ENCODE data around the gene COL2A1. TPM values are rescaled to one million over a fixed set of nuclear protein-coding genes. Genes with fewer than 3 reads are reported as not detected.

The COL2A1 gene
- total RNA-seq, 1 experiment from 2014 or later = 0.50 TPM

- Mint-ChIP-seq H3K36me3 (ENCODE audit: insufficient read depth, unreplicated experiment) (no peaks in the 10 kb centered on the region), H3K9me3 (ENCODE audit: low read depth, unreplicated experiment) (no peaks in the 10 kb centered on the region), H3K4me1 (ENCODE audit: low read depth, unreplicated experiment) (no peaks in the 10 kb centered on the region), H3K27me3 (ENCODE audit: unreplicated experiment) (peaks cover 21% of the 10 kb centered on the region), H3K4me3 (ENCODE audit: low read depth, unreplicated experiment) (no peak overlapping the region), H3K27ac (ENCODE audit: unreplicated experiment) (no peak overlapping the region)
- BruUV-seq (replicated peaks) = no TSS peak
- CTCF ChIA-PET = no interaction called here
- DNase-seq = no peak
- no peak for TF ChIP-seq CTCF (IDR thresholded peaks at IDR 0.05; ENCODE audit: unreplicated experiment)
- intact Hi-C loops (cut with micrococcal nuclease; ENCODE audit: unreplicated experiment) = no loop called here
These were observed 33.8 kb upstream of the COL2A1 start for GRCh38 chr12:48038085-48038484.

DNA sequence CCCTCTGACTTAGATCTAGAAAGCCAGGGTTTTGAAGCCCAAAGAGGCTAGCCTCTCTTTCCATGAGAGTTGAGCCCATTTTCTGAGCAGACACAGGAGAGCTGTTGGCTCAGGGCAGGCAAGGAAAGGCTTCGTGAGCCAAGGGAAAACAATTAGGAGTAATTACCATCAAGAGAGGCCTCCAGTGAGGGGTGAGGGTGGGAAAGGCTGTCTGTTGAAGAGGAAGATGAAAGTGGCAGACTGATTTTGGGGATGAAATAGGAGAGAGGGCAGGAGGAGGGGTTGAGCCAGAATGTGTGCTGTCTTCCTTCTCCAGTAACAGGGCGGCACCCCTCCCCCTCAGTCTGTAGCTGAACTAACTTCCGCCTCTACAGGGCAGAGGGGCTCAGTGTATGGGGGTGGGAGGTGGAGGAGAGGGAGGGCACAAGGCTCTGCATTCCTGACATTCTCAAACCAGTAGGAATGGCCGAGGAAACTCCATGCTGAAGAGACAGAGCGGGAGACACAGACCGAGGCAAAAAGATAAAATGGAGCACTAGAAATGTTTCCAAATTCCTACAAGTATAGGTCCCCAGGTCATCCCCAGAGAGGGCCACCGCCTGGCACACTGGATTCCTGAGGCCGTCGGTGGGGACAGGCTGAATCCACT, 33.1 kb upstream of the COL2A1 start:
- Mint-ChIP-seq H3K27me3 (ENCODE audit: unreplicated experiment) (peaks cover 28% of the 10 kb centered on the region), H3K4me1 (ENCODE audit: low read depth, unreplicated experiment) (no peaks in the 10 kb centered on the region), H3K36me3 (ENCODE audit: insufficient read depth, unreplicated experiment) (no peaks in the 10 kb centered on the region), H3K27ac (ENCODE audit: unreplicated experiment) (no peak overlapping the region), H3K9me3 (ENCODE audit: low read depth, unreplicated experiment) (no peaks in the 10 kb centered on the region), H3K4me3 (ENCODE audit: low read depth, unreplicated experiment) (no peak overlapping the region)
- BruUV-seq (replicated peaks) = no TSS peak
- DNase-seq = no peak
- CTCF ChIA-PET = no interaction called here
- intact Hi-C loops (cut with micrococcal nuclease; ENCODE audit: unreplicated experiment) = no loop called here
- TF ChIP-seq CTCF (IDR thresholded peaks at IDR 0.05; ENCODE audit: unreplicated experiment) = no peak

GRCh38 chr12:48036818-48037217, 32.5 kb upstream of the COL2A1 start:
- Mint-ChIP-seq H3K27me3 (ENCODE audit: unreplicated experiment) (peaks cover 33% of the 10 kb centered on the region), H3K9me3 (ENCODE audit: low read depth, unreplicated experiment) (no peaks in the 10 kb centered on the region), H3K27ac (ENCODE audit: unreplicated experiment) (no peak overlapping the region), H3K4me3 (ENCODE audit: low read depth, unreplicated experiment) (no peak overlapping the region), H3K4me1 (ENCODE audit: low read depth, unreplicated experiment) (no peaks in the 10 kb centered on the region), H3K36me3 (ENCODE audit: insufficient read depth, unreplicated experiment) (no peaks in the 10 kb centered on the region)
- intact Hi-C loops (cut with micrococcal nuclease; ENCODE audit: unreplicated experiment) = no loop called here
- no peak for TF ChIP-seq CTCF (IDR thresholded peaks at IDR 0.05; ENCODE audit: unreplicated experiment)
- no TSS peak for BruUV-seq (replicated peaks)
- no peak for DNase-seq
- CTCF ChIA-PET = no interaction called here

- Mint-ChIP-seq H3K4me1 (ENCODE audit: low read depth, unreplicated experiment) (no peaks in the 10 kb centered on the region), H3K4me3 (ENCODE audit: low read depth, unreplicated experiment) (no peak overlapping the region), H3K36me3 (ENCODE audit: insufficient read depth, unreplicated experiment) (no peaks in the 10 kb centered on the region), H3K9me3 (ENCODE audit: low read depth, unreplicated experiment) (no peaks in the 10 kb centered on the region), H3K27ac (ENCODE audit: unreplicated experiment) (no peak overlapping the region), H3K27me3 (ENCODE audit: unreplicated experiment) (peaks cover 38% of the 10 kb centered on the region)
- TF ChIP-seq CTCF (IDR thresholded peaks at IDR 0.05; ENCODE audit: unreplicated experiment) = no peak
- CTCF ChIA-PET = interaction anchor here (0.8 to 1.2 kb wide), 2 partner anchors 17 to 24 kb away, joined by 3 to 4 read pairs; no protein-coding TSS in a partner anchor
- no TSS peak for BruUV-seq (replicated peaks)
- intact Hi-C loops (cut with micrococcal nuclease; ENCODE audit: unreplicated experiment) = no loop called here
- no peak for DNase-seq
These were observed 30.8 kb upstream of the COL2A1 start for GRCh38 chr12:48034835-48035805.

All from Calu3 (cell line).